Stromal cell of bone marrow (primary cell): ENCODE results near the gene ALDH18A1.
"Not testable (repeated sequence)": the region's sequence is repeated elsewhere in the genome, so short reads cannot be mapped to it uniquely, and the experiment has no call there.

Source experiments
- DNase-seq: peaks from one replicate; pipeline ENCODE4 v3.0.0-alpha.2; 2012; ENCODE audit warnings: low read depth

The ALDH18A1 gene

DNA sequence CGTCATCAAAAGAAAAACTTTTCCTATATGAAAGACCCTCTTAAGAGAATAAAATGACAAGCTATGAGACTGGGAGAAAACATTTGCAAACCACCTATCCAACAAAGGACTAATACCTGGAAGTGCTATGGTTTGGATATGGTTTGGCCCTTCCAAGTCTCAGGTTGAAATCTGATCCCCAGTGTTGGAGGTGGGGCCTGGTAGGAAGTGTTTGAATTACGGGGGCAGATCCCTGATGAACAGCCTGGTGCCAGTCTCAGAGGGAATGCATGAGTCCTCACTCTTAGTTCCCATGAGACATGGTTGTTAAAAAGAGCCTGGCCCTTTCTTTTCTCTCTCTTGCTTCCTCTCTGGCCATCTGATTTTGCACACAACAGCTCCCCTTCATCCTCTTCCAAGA, 6.3 kb downstream of the ALDH18A1 start:
- no peak for DNase-seq

DNA sequence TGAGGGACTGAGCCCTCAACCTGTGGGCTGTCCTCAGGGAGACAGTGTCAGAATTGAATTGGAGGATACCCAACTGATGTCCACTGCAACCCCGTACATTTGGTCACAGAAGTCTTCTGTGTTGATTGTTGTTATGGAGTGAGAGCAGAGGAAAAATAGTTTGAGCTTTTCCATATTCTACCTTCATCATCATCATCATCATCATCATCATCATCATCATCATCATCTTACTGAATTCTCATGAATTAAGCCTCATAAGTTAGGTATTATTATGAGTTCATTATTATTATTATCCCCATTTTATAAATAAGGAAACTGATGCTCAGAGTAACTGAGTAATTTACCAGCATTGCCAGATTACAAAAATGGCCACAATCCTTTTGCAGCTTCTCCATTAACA, 8.4 kb downstream of the ALDH18A1 start:
- no peak for DNase-seq

DNA sequence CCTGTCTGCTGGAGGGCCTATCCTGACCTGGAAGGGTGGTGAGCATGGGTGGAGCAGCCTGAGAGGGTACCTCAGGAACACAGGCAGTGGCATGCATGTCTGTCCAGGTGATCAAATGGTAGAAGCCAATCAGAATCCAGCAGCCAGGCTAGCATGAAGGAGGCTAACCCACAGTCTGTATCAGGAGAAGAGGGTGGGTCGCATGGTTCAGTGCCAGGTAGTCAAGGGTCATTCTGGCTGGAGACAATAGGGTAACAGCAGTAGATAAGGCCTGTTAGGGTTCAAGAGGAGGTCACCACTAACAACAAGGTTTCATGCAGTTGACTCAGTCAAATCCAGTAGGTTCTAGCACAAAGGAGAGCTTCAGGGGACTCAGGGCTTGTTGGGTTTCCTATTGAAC, 10.4 kb downstream of the ALDH18A1 start:
- no peak for DNase-seq

DNA sequence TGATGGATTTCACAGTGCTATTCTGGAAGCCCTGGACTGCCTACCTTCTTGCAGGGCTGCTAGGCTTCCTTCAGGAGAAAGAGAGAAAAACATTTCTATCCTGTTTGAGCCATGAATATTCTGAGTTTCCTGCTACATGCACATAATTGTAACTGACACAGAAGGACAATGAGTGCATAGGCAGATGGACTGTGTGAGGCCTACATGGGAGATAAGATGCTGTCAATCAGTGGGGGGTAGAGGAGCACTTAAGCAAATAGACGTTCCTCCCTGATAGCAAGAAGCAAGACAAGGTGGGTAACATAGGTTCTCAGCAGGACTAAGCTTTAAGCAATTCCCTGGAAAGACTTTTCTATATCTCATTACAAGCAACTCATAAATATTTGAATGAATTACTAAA, 11.6 kb downstream of the ALDH18A1 start:
- DNase-seq, result no peak

DNA sequence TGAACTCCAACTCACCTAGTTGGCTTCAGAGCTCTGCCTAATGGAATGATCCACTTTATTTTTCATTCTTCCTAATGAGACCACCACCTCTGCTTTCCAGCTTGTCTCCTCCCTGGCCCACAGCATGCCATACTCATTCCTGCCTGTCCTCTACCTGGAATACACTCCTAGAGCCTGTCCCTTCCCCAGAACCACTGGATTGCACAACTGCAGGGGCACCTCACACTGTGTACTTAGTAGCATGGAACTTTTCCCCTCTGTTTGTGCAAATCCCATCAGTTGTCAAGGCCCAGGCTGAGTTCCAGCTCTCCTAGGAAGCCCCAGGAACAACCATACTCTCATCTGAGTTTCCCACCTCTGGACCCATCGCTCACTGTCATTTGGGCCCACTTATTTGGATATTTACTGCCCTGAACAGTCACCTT, 15.6 kb downstream of the ALDH18A1 start:
- no peak for DNase-seq

DNA sequence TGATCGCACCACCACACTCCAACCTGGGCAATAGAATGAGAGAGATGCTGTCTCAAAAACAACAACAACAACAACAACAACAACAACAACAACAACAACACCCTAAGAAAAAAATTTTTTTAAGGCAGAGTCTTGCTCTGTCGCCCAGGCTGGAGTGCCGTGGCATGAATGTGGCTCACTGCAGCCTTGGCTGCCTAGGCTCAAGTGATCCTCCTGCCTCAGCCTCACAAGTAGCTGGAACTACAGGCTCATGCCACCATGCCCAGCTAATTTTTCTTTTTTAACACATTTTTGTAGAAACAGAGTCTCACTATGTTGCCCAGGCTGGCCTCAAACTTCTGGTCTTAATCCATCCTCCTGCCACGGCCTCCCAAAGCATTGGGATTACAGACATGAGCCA, 18.6 kb downstream of the ALDH18A1 start:
- DNase-seq, result no peak

DNA sequence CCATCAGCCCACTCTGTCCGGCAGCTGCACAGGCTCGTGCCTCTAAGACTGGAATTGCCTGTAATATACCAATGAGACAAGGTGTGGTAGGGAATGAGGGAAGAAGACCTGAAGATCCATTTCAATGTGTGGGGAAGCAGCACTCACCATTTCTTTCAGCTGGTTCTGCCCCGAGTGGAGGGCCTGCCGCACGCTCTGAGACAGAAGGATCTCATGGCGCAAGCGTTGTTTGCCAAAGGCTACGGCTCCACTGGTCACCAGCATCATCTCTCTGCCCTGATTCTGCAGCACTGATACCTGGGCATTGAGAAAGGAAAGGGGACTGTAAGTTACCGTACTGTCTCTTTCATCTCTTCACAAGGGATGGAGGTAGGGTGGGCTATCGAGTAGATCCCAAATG, 19.4 kb downstream of the ALDH18A1 start:
- no peak for DNase-seq

DNA sequence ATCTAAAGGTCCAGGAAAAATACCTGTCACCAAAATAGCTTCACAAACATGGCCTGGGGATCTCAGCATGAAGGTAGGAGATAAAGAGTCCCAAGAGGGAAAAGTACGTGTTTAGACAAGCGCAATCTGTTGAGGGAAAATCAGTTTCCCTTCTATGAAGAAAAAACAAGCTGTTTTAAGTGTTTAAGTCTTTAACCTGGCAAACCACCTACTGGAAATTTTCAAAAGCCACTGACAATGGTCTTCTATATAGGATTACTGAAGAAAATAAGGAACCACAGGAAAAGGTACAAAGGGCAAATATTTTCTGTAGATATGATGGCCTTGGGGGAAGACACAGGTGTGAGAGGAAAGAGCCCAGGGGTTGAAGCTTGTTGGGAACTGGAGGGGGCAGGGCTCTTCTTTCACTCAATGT, 21.2 kb downstream of the ALDH18A1 start:
- no peak for DNase-seq

DNA sequence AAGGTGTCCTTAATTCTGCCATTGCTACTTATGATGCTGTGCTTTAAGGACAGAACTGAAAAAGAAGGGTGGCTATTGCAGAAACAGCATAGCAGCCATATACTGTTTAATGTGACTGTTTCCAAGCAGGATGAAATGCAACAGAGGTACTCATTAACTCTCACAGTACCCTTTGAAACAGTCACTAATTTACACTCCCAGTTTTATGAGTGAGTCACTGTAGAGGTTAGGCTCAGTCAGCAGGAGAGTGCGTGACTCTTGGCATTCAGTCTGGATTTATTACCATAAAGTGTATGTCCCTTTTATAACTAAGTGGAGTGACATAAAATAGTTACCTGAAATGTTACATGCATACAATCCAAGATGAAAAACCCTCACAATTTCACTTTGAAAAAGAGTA, 27.7 kb downstream of the ALDH18A1 start:
- no peak for DNase-seq

DNA sequence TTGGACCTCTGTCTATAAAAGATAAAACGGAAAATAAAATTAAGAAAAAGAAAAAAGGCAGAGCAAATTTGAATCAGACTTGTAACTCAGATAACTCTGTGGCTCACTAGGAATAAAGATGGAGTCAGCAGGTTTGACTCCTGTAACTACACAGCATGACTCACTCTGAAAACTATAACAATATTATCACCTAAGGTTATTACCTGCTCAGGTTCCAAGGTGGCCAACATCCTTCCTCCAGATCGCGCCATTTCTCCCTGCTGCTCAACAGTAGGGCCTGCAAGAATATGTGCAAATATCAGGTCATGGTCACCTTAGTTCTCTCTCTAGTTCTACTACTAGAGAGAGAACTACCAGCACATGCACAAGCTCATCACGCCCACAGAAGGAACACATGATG, 30.0 kb downstream of the ALDH18A1 start:
- no peak for DNase-seq

DNA sequence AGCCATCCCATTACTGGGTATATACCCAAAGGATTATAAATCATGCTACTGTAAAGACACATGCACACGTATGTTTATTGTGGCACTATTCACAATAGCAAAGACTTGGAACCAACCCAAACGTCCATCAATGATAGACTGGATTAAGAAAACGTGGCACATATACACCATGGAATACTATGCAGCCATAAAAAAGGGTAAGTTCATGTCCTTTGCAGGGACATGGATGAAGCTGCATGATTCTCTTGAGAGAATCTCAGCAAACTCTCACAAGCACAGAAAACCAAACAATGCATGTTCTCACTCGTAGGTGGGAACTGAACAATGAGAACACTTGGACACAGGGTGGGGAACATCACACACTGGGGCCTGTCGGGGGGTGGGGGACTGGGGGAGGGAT, 36.1 kb downstream of the ALDH18A1 start:
- DNase-seq, result not testable (repeated sequence)

DNA sequence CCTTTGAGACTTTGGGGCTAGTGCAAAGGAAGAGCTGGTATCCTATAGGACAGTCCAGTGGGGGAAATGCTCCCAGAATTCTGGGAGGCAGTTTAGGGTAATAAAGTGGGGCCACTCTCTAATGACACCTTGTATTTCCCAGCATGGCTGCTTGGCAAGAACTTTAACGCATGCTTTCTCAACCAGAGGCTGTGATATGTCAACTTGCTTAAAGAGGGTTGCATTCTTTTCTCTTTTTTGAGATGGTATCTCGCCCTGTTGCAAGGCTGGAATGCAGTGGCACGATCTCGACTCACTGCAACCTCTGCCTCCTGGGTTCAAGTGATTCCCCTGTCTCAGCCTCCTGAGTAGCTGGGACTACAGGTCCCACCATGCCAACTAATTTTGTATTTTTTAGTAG, 38.4 kb downstream of the ALDH18A1 start:
- DNase-seq, result no peak

DNA sequence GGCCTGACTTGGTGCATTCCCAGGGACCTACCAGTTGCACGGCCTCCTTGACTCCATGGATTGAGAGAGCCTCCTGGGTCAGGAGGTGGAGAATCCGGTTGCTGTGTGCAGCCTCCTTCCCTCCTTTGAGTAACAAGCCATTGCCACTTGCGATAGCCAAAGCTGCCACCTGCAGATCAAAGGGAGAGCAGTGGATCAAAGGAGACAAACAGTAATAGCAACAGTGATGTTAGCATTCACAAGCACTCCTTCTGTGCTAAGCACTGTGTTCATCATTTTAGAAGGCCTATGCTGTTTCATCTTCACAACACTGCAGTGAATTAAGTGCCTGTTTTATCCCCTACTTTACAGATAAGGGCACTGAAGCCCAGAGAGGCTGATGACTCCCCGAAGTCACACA, 40.1 kb downstream of the ALDH18A1 start:
- DNase-seq, result no peak

DNA sequence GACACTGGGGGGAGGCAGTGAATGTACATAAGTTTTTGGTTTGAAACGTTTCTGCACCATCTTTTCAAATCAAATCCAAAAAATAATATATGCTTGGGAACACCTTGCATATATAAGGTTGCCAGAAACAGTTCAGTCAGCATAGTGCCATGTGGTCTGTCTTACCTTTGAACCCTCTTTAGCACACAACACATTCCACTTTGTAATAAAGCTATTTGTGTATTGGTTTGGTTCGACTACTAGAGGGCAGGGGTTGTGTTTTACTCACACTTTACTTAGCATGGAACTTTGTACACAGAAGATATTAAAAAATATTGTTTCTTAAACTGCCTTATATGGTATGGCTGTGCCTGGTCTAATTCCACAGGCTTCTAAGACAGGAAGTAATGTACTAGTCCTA, 43.2 kb downstream of the ALDH18A1 start:
- no peak for DNase-seq

DNA sequence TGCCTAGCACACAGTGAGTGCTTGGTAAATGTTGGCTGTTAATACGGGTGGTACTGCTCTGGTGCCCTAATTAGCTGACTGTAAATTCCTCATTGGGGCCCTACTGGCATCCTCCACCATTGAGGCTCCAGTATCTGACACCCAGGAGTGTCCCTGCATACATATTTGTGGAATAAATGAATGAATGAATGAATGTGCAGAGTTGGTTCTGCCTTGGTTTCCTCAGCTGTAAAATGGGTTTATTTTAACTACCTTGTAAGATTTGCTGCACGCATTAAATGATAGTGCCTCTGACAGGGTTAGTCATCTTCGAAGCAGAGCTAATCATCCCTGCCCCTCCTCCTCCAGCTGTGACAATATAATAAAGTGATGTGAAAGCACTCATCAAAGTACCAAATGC, 45.8 kb downstream of the ALDH18A1 start:
- no peak for DNase-seq

DNA sequence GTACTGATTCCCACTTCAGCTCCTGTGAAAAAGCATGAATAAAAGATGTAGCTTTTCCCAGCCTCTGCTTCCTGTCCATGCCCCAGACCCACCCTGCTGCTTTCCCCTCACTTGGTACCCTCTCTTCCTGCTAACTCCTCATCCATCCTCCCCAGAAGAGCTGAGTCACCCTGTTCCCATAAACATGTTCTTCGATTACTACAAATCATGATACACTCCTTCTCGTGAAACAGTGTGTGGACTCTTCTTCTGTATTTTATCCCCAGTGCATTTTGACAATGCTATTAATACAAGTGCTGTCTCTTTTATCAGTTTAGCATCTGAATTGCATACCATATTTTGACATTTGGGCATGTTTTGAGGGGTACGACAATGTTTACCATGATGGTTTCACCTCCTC, 49.6 kb downstream of the ALDH18A1 start:
- no peak for DNase-seq

DNA sequence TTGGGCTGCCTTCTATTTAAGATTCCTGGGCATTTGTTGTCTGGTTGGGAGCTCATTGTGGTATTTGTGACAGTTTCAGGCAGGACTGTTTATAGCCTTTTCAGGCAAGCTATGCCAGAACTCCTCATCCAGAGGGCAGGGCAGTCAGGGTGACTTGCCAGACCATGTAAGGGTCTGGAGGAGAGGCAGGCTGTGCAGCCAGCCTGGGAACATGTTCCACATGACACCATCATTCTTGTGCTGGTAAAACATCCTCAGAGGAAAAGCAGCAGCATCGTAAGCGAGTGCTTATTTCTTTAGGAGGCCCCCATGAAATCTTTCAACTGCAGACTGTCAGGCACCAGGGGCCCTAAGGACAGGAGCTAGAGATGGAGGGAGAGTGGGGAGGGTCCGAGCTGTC, 51.3 kb downstream of the ALDH18A1 start:
- DNase-seq, result no peak

DNA sequence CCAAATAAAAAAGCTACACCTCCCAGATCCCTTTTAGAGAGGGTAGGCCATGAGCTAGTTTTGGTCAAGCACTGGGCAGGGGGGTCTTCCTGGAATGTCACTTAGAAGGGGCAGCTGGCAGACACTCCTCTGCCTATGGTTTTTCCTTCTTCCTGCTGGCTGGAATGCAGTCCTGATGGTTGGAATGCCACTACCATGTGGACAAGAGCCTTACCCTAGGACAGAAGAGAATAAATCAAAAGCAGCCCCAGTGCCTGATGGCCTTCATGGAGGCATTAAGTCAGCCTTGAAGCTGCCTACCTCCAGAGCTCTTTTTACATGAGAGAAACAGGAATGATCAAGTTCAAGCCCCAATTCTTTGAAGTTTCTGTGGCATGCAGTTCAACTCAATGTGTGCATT, 51.9 kb downstream of the ALDH18A1 start:
- DNase-seq, result no peak

DNA sequence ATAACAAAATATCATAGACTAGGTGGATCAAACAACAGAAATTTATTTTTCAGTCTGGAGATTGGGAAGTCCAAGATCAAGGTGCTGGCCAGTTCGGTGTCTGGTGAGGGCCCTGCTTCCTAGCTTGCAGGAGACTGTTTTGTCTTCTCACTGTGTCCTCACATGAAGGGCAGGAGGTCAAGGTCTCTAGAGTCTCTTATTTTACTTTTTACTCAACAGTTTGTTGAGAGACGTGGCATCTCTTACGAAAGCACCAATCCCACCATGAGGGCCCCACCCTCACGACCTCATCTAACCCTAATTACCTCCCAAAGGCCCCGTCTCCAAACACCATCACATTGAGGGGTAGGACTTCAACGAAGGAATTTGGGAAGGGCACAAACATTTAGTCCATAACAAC, 54.1 kb downstream of the ALDH18A1 start:
- DNase-seq, result no peak

DNA sequence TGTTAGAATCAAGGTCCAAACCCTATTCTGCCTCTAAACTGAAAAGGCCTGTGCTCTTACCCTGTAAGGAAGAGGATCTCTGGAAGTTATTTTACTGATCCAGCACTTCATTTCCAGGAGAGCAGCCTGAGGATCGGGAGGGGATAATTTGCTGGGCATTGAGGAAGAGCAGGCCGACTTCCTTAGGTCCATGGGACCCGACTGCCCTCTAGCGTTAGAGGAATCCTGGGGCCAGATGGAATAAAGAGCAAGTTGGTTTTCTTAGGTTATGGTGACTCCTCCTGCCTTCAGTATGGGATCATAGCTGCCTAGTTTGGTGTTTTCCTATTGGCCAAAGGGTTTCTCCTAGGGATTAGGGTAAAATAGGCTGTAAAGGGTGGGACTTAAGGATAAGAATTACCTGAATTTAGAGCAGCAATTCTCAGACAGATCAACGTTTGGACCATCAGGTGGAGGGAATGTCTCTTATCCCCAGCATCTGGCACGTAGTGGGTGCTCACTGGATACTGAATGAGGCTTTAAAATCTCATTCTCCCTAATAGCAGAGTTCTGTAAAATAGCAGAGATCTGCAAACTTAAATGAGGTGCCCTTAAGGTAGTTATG, 55.3 kb downstream of the ALDH18A1 start:
- peak; percentile 76 for DNase-seq

DNA sequence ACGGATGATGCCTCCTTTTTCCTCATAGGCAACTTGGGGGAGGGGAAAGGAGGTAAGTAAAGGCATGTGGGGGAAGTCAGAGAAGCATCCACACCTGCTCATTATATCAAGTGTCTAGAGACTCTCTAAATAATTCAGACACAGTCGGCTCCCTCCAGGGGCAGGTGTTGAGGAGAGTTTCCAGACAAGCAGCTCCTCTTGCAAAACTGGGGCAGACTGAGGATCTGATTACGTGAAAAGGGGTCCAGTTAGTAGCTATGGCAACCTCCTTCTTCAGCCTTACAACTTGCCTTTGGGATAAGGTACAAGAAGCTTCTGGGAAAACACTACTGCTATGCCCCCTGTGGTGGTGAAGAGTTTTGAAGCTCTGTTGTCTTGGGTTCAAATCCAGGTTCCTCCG, 56.4 kb downstream of the ALDH18A1 start:
- no peak for DNase-seq

DNA sequence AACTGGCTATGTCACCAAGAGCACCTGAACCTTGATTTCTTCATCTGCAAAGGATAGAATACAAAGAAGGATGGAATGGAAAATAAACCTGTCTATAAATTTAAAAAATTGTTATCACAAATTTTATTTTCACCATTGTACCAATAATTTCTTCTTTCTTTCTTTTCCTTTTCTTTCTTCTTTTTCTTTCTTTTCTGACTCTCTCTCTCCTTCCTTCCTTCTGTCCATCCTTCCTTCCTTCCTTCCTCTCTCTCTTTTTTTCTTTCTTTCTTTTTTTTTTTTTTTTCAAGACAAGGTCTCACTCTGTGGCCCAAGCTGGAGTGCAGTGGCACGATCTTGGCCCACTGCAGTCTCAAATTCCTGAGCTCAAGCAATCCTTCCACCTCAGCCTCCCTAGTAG, 58.7 kb downstream of the ALDH18A1 start:
- no peak for DNase-seq

DNA sequence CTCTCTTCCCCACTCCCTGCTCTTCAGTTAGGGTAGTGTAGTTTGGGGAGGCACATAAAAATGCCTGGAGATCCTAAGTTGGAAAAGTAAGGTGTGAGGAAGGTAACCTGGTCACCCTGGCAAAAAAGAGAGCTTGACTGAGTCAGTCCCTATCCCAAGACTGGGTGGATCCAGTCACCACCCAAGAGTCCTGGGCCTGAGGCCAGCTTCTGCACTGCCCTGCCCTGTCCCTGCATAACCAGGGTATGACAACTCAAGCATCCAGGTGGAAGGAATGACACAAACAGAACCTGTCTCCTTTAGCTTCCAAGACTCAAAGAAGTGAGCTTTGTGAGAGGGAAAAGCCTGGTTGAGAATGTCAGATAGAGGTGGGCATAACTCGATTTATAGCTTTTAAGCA, 68.5 kb downstream of the ALDH18A1 start:
- DNase-seq, result no peak

DNA sequence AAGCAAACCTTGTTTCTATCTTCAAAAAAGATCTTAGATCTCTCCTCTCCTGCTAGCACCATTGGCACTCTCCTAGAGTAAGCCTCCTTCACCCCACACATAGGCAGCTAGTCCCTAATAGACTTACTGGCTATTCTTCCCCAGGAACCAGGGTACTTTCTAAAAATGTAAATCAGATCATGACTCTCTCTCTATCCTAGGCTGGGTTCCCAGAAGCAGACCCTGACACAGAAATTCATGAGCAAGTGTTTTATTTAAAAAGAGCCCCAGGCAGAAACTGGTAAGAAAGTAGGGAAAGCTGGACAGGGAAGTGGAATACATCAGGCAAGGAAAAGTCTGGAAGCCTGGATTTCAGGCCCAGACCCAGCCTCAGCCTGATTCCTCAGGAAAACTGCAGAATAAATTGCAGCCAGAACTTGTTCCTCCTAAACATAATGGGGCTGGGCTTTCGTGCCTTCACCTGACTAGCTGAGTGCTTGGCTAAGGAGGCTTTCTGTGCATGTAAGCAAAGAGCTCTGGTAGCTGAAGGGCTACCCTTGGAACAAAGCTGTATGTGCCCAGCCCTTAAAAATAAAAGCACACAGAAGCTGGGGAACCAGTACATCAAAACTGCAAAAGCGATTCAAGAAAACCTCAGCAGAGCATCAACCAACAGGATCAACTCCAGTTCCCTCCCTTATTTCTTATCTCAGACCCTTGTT, 76.5 kb downstream of the ALDH18A1 start:
- DNase-seq, result no peak
